ENCODE measurements around the gene ZNFX1.

Gene ZNFX1

DNA sequence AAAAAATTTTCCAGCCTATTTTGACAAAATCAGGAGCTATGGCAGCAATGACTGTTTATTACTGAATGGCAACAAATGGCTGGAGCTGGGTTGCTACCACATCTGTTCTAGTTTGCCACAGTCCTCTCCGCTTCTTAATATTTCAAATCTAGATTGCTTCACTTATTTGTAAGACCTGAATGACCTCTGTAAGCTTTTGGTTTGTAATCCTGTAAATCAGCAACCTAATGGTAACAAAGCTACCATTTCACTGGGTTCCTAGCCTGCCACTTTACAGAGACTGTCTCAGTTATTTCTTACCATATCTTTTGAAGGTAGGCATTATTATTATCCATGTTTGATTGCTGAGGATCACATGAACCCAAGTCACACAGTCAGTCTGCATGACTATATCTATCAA is 15.4 kb downstream of the ZNFX1 start:
- no peak for DNase-seq (ENCODE audit: low read depth)
- H3K4me3 ChIP-seq (ENCODE audit: low read length) = no peak overlapping the region
- TF ChIP-seq, protein P1, sequence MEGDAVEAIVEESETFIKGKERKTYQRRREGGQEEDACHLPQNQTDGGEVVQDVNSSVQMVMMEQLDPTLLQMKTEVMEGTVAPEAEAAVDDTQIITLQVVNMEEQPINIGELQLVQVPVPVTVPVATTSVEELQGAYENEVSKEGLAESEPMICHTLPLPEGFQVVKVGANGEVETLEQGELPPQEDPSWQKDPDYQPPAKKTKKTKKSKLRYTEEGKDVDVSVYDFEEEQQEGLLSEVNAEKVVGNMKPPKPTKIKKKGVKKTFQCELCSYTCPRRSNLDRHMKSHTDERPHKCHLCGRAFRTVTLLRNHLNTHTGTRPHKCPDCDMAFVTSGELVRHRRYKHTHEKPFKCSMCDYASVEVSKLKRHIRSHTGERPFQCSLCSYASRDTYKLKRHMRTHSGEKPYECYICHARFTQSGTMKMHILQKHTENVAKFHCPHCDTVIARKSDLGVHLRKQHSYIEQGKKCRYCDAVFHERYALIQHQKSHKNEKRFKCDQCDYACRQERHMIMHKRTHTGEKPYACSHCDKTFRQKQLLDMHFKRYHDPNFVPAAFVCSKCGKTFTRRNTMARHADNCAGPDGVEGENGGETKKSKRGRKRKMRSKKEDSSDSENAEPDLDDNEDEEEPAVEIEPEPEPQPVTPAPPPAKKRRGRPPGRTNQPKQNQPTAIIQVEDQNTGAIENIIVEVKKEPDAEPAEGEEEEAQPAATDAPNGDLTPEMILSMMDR (IDR thresholded peaks at IDR 0.05; ENCODE audit: insufficient read depth, low read depth, low read length, missing control alignments) = no peak

DNA sequence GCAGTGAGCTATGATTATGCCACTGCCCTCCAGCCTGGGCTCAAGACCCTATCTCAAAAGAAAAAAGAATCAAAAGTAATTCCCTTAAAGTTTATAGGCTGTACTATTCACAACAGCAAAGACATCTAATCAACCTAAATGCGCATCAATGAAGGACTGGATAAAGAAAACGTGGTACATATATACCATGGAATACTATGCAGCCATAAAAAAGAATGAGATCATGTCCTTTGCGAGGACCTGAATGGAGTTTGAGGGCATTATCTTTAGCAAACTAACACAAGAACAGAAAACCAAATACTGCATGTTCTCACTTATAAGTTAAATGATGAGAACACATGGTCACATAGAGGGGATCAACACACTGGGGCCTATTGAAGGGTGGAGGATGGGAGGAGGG is 16.7 kb downstream of the ZNFX1 start:
- no peak overlapping the region for H3K4me3 ChIP-seq (ENCODE audit: low read length)
- DNase-seq (ENCODE audit: low read depth) = no peak
- TF ChIP-seq, protein P1 (IDR thresholded peaks at IDR 0.05; ENCODE audit: insufficient read depth, low read depth, low read length, missing control alignments) = no peak

DNA sequence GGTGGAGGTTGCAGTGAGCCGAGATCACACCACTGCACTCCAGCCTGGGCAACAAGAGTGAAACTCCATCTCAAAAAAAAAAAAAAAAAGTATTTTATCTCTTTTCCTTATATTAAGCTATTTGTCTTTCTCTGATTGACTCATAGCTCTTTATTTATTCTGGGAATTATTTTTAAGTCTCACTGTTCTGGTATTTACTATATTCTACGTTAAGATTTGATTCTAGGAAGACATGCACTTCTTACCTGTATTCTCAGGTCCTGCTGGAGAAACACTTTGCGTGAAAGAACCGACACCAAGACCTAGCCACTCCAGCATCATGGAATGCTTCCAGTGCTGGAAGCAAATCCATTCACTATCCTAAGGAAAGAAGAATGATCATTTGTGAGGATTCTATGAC is 17.6 kb downstream of the ZNFX1 start:
- no peak for DNase-seq (ENCODE audit: low read depth)
- TF ChIP-seq, protein P1 (IDR thresholded peaks at IDR 0.05; ENCODE audit: insufficient read depth, low read depth, low read length, missing control alignments) = no peak
- H3K4me3 ChIP-seq (ENCODE audit: low read length) = no peak overlapping the region

DNA sequence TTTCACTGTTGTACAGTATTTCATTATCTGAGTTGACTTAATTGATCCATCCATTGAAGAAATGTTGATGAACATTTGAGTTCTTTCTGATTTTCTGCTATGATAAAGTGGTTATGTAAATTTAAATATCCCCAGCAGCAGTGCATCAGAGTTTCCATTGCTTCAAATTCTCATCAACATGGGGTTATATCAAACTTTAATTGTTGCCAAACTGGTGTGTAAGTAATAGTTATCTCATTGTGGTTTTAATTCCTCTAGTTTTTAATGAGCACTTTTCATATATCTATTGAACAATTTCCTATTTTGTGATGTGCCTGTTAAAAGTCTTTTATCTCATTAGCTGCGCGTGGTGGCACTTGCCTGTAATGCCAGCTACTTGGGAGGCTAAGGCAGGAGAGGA is 18.1 kb downstream of the ZNFX1 start:
- DNase-seq (ENCODE audit: low read depth) = no peak
- TF ChIP-seq, protein P1 (IDR thresholded peaks at IDR 0.05; ENCODE audit: insufficient read depth, low read depth, low read length, missing control alignments) = no peak
- no peak overlapping the region for H3K4me3 ChIP-seq (ENCODE audit: low read length)

DNA sequence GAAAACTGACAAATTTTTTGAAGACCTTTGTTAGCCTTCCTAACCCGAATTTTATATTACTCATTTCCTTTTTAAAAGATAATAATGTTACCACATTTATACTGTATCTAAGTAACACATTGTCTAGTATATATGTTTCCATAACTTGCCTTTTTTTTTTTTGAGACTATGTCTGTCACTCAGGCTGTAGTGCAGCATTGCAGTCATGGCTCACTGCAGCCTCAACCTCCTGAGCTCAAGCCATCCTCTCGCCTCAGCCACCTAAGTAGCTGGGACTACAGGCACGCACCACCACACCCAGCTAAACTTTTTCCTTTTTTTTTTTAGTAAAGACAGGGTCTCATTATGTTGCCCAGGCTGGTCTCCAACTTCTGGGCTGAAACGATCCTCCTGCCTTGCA is 18.6 kb downstream of the ZNFX1 start:
- DNase-seq (ENCODE audit: low read depth) = no peak
- TF ChIP-seq, protein P1 (IDR thresholded peaks at IDR 0.05; ENCODE audit: insufficient read depth, low read depth, low read length, missing control alignments) = no peak
- no peak overlapping the region for H3K4me3 ChIP-seq (ENCODE audit: low read length)

DNA sequence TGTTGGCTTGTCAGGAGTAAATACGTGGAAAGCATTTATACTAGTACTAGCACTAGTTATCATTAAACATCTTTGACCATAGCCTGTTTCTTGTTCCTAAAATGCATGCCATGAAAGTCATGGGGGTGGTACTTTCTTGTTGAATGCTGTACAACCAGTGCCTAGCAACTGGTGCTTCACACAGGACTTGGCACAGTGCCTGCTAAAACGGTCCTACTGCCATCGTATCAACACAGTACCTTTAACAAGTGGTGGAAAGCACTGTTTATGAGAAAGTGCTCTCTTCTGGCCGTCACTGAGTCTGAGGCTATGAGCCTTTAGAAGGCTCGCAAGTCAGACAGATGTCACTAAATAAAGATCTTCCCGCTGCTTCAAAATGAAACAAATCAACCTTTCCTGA is 21.6 kb downstream of the ZNFX1 start:
- DNase-seq (ENCODE audit: low read depth) = no peak
- TF ChIP-seq, protein P1 (IDR thresholded peaks at IDR 0.05; ENCODE audit: insufficient read depth, low read depth, low read length, missing control alignments) = no peak

DNA sequence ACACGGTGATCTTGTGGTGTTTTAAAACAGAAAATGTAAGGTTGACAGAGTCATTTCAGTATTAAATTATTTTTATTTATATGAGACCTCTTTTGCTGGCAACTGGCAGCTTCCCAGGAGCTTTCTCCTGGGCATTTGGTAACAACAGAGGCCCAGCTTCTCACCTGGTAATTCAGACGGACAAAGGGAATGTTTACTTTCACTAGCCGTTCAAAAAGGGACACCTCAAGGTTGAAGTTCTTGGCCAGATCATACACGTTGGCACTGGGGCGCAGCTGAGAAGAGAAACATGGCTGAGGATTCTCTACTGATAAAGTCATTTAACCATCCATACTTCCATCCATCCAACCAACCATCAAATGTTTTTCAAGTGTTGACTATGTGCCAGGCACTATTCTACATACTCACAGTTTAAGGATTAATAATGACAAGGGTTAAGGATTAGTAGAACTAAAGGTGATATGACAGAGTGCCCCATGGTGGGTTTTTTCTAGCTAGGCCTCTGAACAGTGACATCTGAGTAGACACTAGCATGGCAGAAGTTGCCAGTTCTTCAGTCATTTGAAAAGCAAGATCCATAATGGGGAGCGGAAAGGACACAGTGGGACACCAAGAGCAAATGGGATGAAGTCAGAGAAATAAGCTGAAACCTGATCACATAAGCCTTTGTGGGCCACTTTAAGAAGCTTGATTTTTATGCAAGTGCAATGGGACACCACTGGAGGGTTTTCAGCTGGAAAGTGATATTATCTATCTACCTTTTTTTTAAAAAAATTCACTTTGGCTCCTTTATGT is 25.1 kb downstream of the ZNFX1 start:
- TF ChIP-seq, protein P1 (IDR thresholded peaks at IDR 0.05; ENCODE audit: insufficient read depth, low read depth, low read length, missing control alignments) = no peak
- H3K4me3 ChIP-seq (ENCODE audit: low read length) = no peak overlapping the region
- DNase-seq (ENCODE audit: low read depth) = no peak

More for the DNA sequence above, 21.6 kb downstream of the ZNFX1 start:
- no peak overlapping the region for H3K4me3 ChIP-seq (ENCODE audit: low read length)

Data from epithelial cell of esophagus (primary cell).